ENCODE measurements around the gene NAT16.
A peak's percentile ranks its signal among the peaks of the same experiment; 100 is the strongest.
"Not testable (repeated sequence)": the region's sequence is repeated elsewhere in the genome, so short reads cannot be mapped to it uniquely, and the experiment has no call there.

NAT16 gene

GRCh38 chr7:101129603-101130117 is 50.4 kb downstream of the NAT16 start:
- no peak for DNase-seq (ENCODE audit: insufficient read length, low spot score)
- FAIRE-seq = no peak

DNA sequence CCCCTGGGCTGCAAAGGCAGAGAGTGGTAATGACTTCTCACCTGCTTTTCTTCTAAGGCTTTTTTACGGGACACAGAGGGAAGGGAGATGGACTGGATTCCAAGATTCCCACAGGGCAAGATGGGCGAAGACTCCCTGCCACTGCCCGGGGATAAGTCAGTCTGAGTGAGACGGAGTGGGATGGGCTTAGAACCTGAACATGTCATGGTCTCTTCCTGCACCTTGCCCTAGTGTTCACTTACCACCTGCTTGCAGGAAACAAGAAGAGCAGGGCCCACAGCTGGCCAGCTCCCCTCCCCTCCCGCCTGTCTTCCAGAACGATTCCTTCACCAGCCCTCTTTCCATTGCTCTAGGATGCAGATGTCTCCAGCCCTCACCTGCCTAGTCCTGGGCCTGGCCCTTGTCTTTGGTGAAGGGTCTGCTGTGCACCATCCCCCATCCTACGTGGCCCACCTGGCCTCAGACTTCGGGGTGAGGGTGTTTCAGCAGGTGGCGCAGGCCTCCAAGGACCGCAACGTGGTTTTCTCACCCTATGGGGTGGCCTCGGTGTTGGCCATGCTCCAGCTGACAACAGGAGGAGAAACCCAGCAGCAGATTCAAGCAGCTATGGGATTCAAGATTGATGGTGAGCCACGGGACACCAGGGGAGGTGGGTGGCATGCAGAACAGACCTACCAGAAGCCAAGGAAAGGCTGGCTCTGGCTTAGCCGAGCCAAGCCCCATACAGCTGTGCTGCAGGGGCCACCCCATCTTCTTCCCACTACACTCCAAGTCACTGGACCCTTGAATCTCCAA is 51.9 kb downstream of the NAT16 start:
- DNase-seq (ENCODE audit: insufficient read length, low spot score) = no peak
- FAIRE-seq = no peak

DNA sequence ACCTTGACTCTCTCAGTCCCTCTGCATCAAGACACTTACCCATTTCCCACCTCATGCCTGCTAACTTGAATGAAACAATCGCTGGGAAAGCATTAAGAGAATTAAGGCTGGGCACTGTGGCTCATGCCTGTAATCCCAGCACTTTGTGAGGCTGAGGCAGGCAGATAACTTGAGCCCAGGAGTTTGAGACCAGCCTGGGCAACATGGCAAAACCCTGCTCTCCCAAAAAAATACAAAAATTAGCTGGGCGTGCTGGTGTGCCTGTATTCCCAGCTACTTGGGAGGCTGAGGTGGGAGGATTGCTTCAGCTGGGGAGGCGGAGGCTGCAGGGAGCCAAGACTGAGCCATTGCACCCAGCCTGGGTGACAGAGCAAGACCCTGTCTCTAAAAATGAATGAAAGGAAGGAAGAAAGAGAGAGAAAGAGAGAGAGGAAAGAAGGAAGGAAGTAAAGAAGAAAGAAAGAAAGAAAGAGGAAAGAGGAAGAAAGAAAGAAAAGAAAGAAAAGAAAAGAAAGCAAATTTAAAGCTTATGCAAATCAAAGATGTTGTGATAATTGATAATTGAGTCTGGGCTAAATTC is 52.5 kb downstream of the NAT16 start:
- DNase-seq (ENCODE audit: insufficient read length, low spot score) = no peak
- FAIRE-seq = no peak

DNA sequence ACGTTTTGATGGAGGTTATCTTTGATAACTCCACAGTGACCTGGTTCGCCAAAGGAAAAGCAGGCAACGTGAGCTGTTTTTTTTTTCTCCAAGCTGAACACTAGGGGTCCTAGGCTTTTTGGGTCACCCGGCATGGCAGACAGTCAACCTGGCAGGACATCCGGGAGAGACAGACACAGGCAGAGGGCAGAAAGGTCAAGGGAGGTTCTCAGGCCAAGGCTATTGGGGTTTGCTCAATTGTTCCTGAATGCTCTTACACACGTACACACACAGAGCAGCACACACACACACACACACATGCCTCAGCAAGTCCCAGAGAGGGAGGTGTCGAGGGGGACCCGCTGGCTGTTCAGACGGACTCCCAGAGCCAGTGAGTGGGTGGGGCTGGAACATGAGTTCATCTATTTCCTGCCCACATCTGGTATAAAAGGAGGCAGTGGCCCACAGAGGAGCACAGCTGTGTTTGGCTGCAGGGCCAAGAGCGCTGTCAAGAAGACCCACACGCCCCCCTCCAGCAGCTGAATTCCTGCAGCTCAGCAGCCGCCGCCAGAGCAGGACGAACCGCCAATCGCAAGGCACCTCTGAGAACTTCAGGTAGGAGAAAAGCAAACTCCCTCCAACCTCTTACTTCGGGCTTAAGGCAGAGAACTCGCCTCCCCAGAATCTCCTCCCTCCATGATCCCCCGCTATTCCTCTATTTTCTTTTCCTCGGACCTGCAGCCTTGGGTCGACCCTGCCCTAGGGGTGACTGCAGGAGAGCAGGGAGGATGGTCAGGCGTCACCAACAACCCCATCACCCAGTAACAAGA is 53.2 kb downstream of the NAT16 start, which contains the start of gene SERPINE1:
SERPINE1 (plus strand) TSS at position 454 of the 809 bp plus-strand sequence. CDS start 1,290 bp downstream, outside the sequence.
- DNase-seq (ENCODE audit: insufficient read length, low spot score) (peak; percentile 61), FAIRE-seq (peak; percentile 56)

DNA sequence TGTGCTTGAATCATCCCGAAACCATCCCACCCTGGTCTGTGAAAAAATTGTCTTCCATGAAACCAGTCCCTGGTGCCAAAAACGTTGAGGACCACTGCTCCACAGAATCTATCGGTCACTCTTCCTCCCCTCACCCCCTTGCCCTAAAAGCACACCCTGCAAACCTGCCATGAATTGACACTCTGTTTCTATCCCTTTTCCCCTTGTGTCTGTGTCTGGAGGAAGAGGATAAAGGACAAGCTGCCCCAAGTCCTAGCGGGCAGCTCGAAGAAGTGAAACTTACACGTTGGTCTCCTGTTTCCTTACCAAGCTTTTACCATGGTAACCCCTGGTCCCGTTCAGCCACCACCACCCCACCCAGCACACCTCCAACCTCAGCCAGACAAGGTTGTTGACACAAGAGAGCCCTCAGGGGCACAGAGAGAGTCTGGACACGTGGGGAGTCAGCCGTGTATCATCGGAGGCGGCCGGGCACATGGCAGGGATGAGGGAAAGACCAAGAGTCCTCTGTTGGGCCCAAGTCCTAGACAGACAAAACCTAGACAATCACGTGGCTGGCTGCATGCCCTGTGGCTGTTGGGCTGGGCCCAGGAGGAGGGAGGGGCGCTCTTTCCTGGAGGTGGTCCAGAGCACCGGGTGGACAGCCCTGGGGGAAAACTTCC is 54.0 kb downstream of the NAT16 start:
- DNase-seq (ENCODE audit: insufficient read length, low spot score) (peak; percentile 47), FAIRE-seq (peak; percentile 68)

DNA sequence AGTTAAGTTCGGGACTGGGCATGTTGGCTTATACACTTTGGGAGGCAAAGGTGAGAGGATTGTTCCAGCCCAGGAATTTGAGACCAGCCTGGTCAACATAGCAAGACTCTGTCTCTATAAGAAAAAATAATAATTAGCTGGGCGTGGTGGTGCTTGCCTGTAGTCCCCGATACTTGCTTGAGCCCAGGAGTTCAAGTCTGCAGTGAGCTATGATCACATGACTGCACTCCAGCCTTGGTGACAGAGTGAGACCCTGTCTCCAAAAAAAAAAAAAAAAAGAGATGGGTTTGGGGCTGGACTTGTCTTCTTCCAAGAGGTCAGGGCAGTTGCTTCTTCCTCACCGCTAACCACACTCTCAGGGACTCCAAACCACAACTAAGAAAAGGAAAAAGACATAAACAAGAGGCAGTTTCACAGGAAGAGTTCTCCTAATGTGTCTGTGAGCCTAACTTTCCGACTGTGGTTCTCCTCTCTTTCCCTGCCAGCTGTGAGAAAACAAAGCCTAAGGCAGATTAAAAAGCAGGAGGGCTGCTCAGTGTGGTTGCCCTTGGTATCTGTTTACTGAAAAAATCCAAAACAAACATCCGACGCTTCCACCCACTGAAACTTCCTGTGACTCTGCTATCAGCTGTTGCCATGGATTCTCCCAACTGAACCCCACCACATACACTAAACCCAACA is 55.6 kb downstream of the NAT16 start:
- DNase-seq (ENCODE audit: insufficient read length, low spot score) (no peak), FAIRE-seq (no peak)

- FAIRE-seq (no peak), DNase-seq (ENCODE audit: insufficient read length, low spot score) (no peak)
Observed at GRCh38 chr7:101123703-101124068, 56.4 kb downstream of the NAT16 start.

DNA sequence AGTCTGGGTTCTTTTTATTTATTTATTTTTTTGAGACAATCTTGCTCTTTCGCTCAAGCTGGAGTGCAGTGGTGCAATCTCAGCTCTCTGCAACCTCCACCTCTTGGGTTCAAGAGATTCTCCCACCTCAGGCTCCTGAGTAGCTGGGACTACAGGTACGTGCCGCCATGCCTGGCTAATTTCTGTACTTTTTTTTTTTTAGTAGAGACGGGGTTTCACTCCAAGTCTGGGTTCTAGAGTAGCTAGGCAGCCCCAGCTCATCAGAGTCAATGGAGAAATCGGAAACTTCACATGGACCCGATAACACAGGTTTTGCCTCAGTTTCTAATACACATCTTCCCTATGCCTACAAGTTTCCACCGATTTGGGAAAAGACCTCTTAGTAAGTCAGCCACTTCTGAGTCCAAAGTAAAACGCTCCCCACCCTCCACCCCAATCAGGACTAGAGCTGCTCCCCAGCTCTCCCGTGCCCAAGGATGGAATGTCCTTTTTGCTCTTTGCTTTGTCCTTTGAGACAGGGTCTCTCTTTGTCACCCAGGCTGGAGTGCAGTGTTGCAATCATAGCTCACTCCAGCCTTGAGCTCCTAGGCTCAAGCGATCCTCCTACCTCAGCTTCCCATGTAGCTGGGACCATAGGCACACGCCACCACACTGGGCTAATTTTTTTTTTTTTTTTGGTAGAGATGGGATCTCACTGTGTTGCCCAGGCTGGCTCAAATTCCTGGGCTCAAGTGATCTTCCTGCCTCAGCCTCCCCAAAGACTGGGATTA is 57.0 kb downstream of the NAT16 start:
- DNase-seq (ENCODE audit: insufficient read length, low spot score) (no peak), FAIRE-seq (no peak)

- no peak for DNase-seq (ENCODE audit: insufficient read length, low spot score)
Observed at GRCh38 chr7:101121991-101122932, 57.8 kb downstream of the NAT16 start.

GRCh38 chr7:101121631-101121990 is 58.5 kb downstream of the NAT16 start:
- FAIRE-seq; DNase-seq (ENCODE audit: insufficient read length, low spot score): not testable (repeated sequence)

More at GRCh38 chr7:101121991-101122932, 57.8 kb downstream of the NAT16 start:
- FAIRE-seq = peak; percentile 54

Data from GM19239 (cell line).